Renal pelvis (tissue), 12 donors: ENCODE results near the gene CDO1. TPM values are rescaled to one million over a fixed set of nuclear protein-coding genes. Genes with fewer than 3 reads are reported as not detected.

ENCODE experiments used
- DNase-seq: peaks from one replicate; pipeline ENCODE4 v3.0.0-alpha.2; 2013
- long read RNA-seq, 16 experiments: transcript quantifications; one replicate each; lab custom pipeline, GENCODE V29; 2026
- polyA plus RNA-seq, 3 donors: library from polyadenylated mRNA; unstranded; fragments of 120-200 nt; gene quantifications; one replicate each; pipeline ENCODE4 v1.2.1, GENCODE V29; 2013; ENCODE audit not compliant: insufficient read length in 3 of 3

The CDO1 gene
- 10 to 100 TPM; 24.5 to 26.4 (median 25.6) TPM for polyA plus RNA-seq
- long read RNA-seq, donor 1, transcript CDO1-201 (5 exons, 1,860 nt), result major isoform, 10 of 10 reads
- long read RNA-seq, donor 1, partial matches to known transcripts, result 0 of 10 reads
- long read RNA-seq, donor 1, other reads (novel, unspliced or antisense), result 0 of 10 reads
- long read RNA-seq, donor 2, transcript CDO1-201 (5 exons, 1,860 nt), result major isoform, 25 of 25 reads
- long read RNA-seq, donor 2, partial matches to known transcripts, result 0 of 25 reads
- long read RNA-seq, donor 2, other reads (novel, unspliced or antisense), result 0 of 25 reads
- long read RNA-seq, donor 3, transcript CDO1-201 (5 exons, 1,860 nt), result major isoform, 17 of 17 reads
- long read RNA-seq, donor 3, partial matches to known transcripts, result 0 of 17 reads
- long read RNA-seq, donor 3, other reads (novel, unspliced or antisense), result 0 of 17 reads
- long read RNA-seq, donor 4, transcript CDO1-201 (5 exons, 1,860 nt), result major isoform, 9 of 9 reads
- long read RNA-seq, donor 4, partial matches to known transcripts, result 0 of 9 reads
- long read RNA-seq, donor 4, other reads (novel, unspliced or antisense), result 0 of 9 reads
- long read RNA-seq, donor 5, partial matches to known transcripts, result 0 of 4 reads
- long read RNA-seq, donor 5, other reads (novel, unspliced or antisense), result 0 of 4 reads
- long read RNA-seq, donor 6, partial matches to known transcripts, result 0 of 4 reads
- long read RNA-seq, donor 6, other reads (novel, unspliced or antisense), result 0 of 4 reads
- long read RNA-seq, donor 7, partial matches to known transcripts, result 0 of 4 reads
- long read RNA-seq, donor 7, other reads (novel, unspliced or antisense), result 0 of 4 reads
- long read RNA-seq, donor 8, transcript CDO1-201 (5 exons, 1,860 nt), result major isoform, 12 of 12 reads
- long read RNA-seq, donor 8, partial matches to known transcripts, result 0 of 12 reads
- long read RNA-seq, donor 8, other reads (novel, unspliced or antisense), result 0 of 12 reads
- long read RNA-seq, donor 9, transcript CDO1-201 (5 exons, 1,860 nt), result major isoform, 16 of 16 reads
- long read RNA-seq, donor 9, partial matches to known transcripts, result 0 of 16 reads
- long read RNA-seq, donor 9, other reads (novel, unspliced or antisense), result 0 of 16 reads
- long read RNA-seq, donor 10, transcript CDO1-201 (5 exons, 1,860 nt), result major isoform, 13 of 13 reads
- long read RNA-seq, donor 10, partial matches to known transcripts, result 0 of 13 reads
- long read RNA-seq, donor 10, other reads (novel, unspliced or antisense), result 0 of 13 reads
- long read RNA-seq, donor 11, partial matches to known transcripts, result 0 of 1 reads
- long read RNA-seq, donor 11, other reads (novel, unspliced or antisense), result 0 of 1 reads
- long read RNA-seq, donor 12, transcript CDO1-201 (5 exons, 1,860 nt), result major isoform, 9 of 9 reads
- long read RNA-seq, donor 12, partial matches to known transcripts, result 0 of 9 reads
- long read RNA-seq, donor 12, other reads (novel, unspliced or antisense), result 0 of 9 reads
- long read RNA-seq, donor 13, partial matches to known transcripts, result 0 of 1 reads
- long read RNA-seq, donor 13, other reads (novel, unspliced or antisense), result 0 of 1 reads
- long read RNA-seq, donor 14, transcript CDO1-201 (5 exons, 1,860 nt), result major isoform, 6 of 6 reads
- long read RNA-seq, donor 14, partial matches to known transcripts, result 0 of 6 reads
- long read RNA-seq, donor 14, other reads (novel, unspliced or antisense), result 0 of 6 reads
- long read RNA-seq, donor 15, partial matches to known transcripts, result 0 of 3 reads
- long read RNA-seq, donor 15, other reads (novel, unspliced or antisense), result 0 of 3 reads
- long read RNA-seq, donor 16, transcript CDO1-201 (5 exons, 1,860 nt), result major isoform, 25 of 36 reads
- long read RNA-seq, donor 16, partial matches to known transcripts, result 11 of 36 reads
- long read RNA-seq, donor 16, other reads (novel, unspliced or antisense), result 0 of 36 reads

GRCh38 chr5:115816226-115817081, at the start of gene CDO1:
CDO1 (minus strand) TSS chr5:115816659; CDS start chr5:115816397, 262 bp downstream.
- DNase-seq, result peak; percentile 74

- DNase-seq, result no peak
Measured at GRCh38 chr5:115859378-115859777, 42.9 kb upstream of the CDO1 start.

- no peak for DNase-seq
Measured at GRCh38 chr5:115858396-115858795, 41.9 kb upstream of the CDO1 start.

GRCh38 chr5:115857626-115858349, 41.3 kb upstream of the CDO1 start:
- DNase-seq, result no peak

- DNase-seq, result no peak
Measured at GRCh38 chr5:115857057-115857479, 40.6 kb upstream of the CDO1 start.

GRCh38 chr5:115855959-115856358, 39.5 kb upstream of the CDO1 start:
- no peak for DNase-seq

- no peak for DNase-seq
Measured at GRCh38 chr5:115854139-115854538, 37.7 kb upstream of the CDO1 start.

- no peak for DNase-seq
Measured at GRCh38 chr5:115850744-115851416, 34.4 kb upstream of the CDO1 start.

GRCh38 chr5:115849258-115849798, 32.9 kb upstream of the CDO1 start:
- DNase-seq, result no peak

GRCh38 chr5:115847290-115847689, 30.8 kb upstream of the CDO1 start:
- DNase-seq, result no peak

- no peak for DNase-seq
Measured at GRCh38 chr5:115844321-115844817, 27.9 kb upstream of the CDO1 start.

- no peak for DNase-seq
Measured at GRCh38 chr5:115843444-115844130, 27.1 kb upstream of the CDO1 start.

GRCh38 chr5:115842952-115843351, 26.5 kb upstream of the CDO1 start:
- DNase-seq, result no peak

- peak; percentile 80 for DNase-seq
Measured at GRCh38 chr5:115842089-115842935, 25.9 kb upstream of the CDO1 start.

GRCh38 chr5:115841382-115842088, 25.1 kb upstream of the CDO1 start, which contains the start of the genes AP3S1 and ATG12:
AP3S1 (plus strand) TSS chr5:115841935; CDS start chr5:115842038, 103 bp downstream.
ATG12 (minus strand) TSS chr5:115841565; CDS start chr5:115841552, 13 bp downstream.
- DNase-seq, result peak; percentile 95
